Parathyroid adenoma (tissue), 2 donors: ENCODE measurements around the gene HOXD11.

ENCODE experiments used
- H2AFZ ChIP-seq: fragments of 300-600 bp; sonication (generic); one replicate; pipeline ENCODE4 v1.7.0; 2017; ENCODE audit warnings: antibody characterized with exemption, mild to moderate bottlenecking
- H3K27ac ChIP-seq: fragments of 300-600 bp; sonication (generic); one replicate; pipeline ENCODE4 v1.7.0; 2017
- H3K27me3 ChIP-seq: fragments of 300-600 bp; sonication (generic); one replicate; pipeline ENCODE4 v1.7.0; 2017; ENCODE audit warnings: low read length; ENCODE audit not compliant: control insufficient read depth, insufficient read depth
- H3K36me3 ChIP-seq: fragments of 300-600 bp; sonication (generic); one replicate; pipeline ENCODE4 v1.7.0; 2017; ENCODE audit warnings: low read length; ENCODE audit not compliant: control insufficient read depth, insufficient read depth
- H3K4me1 ChIP-seq: fragments of 300-600 bp; sonication (generic); one replicate; pipeline ENCODE4 v1.7.0; 2017; ENCODE audit warnings: control low read depth
- H3K4me2 ChIP-seq: fragments of 300-600 bp; sonication (generic); one replicate; pipeline ENCODE4 v1.7.0; 2017; ENCODE audit warnings: low read length
- H3K4me3 ChIP-seq: fragments of 300-600 bp; sonication (generic); one replicate; pipeline ENCODE4 v1.7.0; 2017; ENCODE audit warnings: low read depth, low read length
- H3K79me2 ChIP-seq: fragments of 300-600 bp; sonication (generic); one replicate; pipeline ENCODE4 v1.7.0; 2017; ENCODE audit warnings: control low read depth
- H3K9ac ChIP-seq: fragments of 300-600 bp; sonication (generic); one replicate; pipeline ENCODE4 v1.7.0; 2017; ENCODE audit warnings: mild to moderate bottlenecking
- H3K9me3 ChIP-seq: fragments of 300-600 bp; sonication (generic); one replicate; pipeline ENCODE4 v1.7.0; 2017; ENCODE audit warnings: low read length; ENCODE audit not compliant: control insufficient read depth
- CTCF ChIP-seq: fragments of 300-600 bp; sonication (generic); IDR thresholded peaks from one replicate; pipeline ENCODE4 v1.7.0; 2017; ENCODE audit warnings: antibody characterized with exemption, mild to moderate bottlenecking
- donor health status: primary hyperparathyroidism.

The HOXD11 gene

GRCh38 chr2:176115883-176116813, 9.1 kb downstream of the HOXD11 start, which contains the start of gene HOXD10:
Gene HOXD10, plus strand, starts transcription at chr2:176116778. Its CDS starts 56 bp downstream, at chr2:176116834.
- no peaks in the 10 kb centered on the region for H3K4me1 ChIP-seq
- peaks cover 34% of the 10 kb centered on the region for H3K27me3 ChIP-seq
- no peak within 1 kb of the TSS for H2AFZ ChIP-seq
- no peak for TF ChIP-seq CTCF
- no peak within 1 kb of the TSS for H3K4me2 ChIP-seq
- no peaks in the 10 kb centered on the region for H3K79me2 ChIP-seq
- no peak within 1 kb of the TSS for H3K27ac ChIP-seq
- H3K36me3 ChIP-seq = no peaks in the 10 kb centered on the region
- H3K9ac ChIP-seq = no peak within 1 kb of the TSS
- no peak within 1 kb of the TSS for H3K4me3 ChIP-seq
- no peaks in the 10 kb centered on the region for H3K9me3 ChIP-seq

- Histone ChIP-seq H2AFZ (no peak overlapping the region), H3K9me3 (no peaks in the 10 kb centered on the region), H3K79me2 (no peaks in the 10 kb centered on the region), H3K27me3 (peaks cover 35% of the 10 kb centered on the region), H3K4me3 (no peak overlapping the region), H3K27ac (no peak overlapping the region), H3K4me2 (no peak overlapping the region), H3K9ac (no peak overlapping the region), H3K36me3 (no peaks in the 10 kb centered on the region), H3K4me1 (no peaks in the 10 kb centered on the region)
- TF ChIP-seq CTCF = no peak
Measured at GRCh38 chr2:176117162-176117822, 10.2 kb downstream of the HOXD11 start.

GRCh38 chr2:176117823-176118371, 10.8 kb downstream of the HOXD11 start:
- H3K4me1 ChIP-seq = no peaks in the 10 kb centered on the region
- H3K27ac ChIP-seq = no peak overlapping the region
- no peak overlapping the region for H3K9ac ChIP-seq
- no peak overlapping the region for H2AFZ ChIP-seq
- no peaks in the 10 kb centered on the region for H3K36me3 ChIP-seq
- no peaks in the 10 kb centered on the region for H3K9me3 ChIP-seq
- no peak for TF ChIP-seq CTCF
- H3K4me3 ChIP-seq = no peak overlapping the region
- no peak overlapping the region for H3K4me2 ChIP-seq
- no peaks in the 10 kb centered on the region for H3K79me2 ChIP-seq
- H3K27me3 ChIP-seq = peaks cover 35% of the 10 kb centered on the region

GRCh38 chr2:176118601-176119339, 11.7 kb downstream of the HOXD11 start:
- Histone ChIP-seq H3K9me3 (no peaks in the 10 kb centered on the region), H3K9ac (no peak overlapping the region), H3K36me3 (no peaks in the 10 kb centered on the region), H3K4me3 (no peak overlapping the region), H3K4me1 (no peaks in the 10 kb centered on the region), H3K27ac (no peak overlapping the region), H2AFZ (no peak overlapping the region), H3K4me2 (no peak overlapping the region), H3K27me3 (peaks cover 35% of the 10 kb centered on the region), H3K79me2 (no peaks in the 10 kb centered on the region)
- TF ChIP-seq CTCF = no peak
